WTC11 (cell line): Measurements from ENCODE around the gene HMCES.

Source experiments
- CBFB ChIP-seq: sonication (generic); formaldehyde crosslinking; IDR thresholded peaks from 2 replicates; pipeline ENCODE4 v1.8.1; 2022; ENCODE audit warnings: mild to moderate bottlenecking, low read depth, missing genetic modification reagents
- NFYB ChIP-seq: sonication (generic); formaldehyde crosslinking; conservative IDR thresholded peaks from 2 replicates; pipeline ENCODE4 v1.8.0; 2022; ENCODE audit warnings: low read depth, missing genetic modification reagents
- TF ChIP-seq, protein P1 (sequence below): fragments of 200-600 bp; IDR thresholded peaks from 2 replicates; pipeline ENCODE4 v1.8.0; 2022; ENCODE audit warnings: antibody characterized with exemption
- TF ChIP-seq, protein P2 (sequence below): sonication (generic); formaldehyde crosslinking; IDR thresholded peaks from 2 replicates; pipeline ENCODE4 v1.8.0; 2023; ENCODE audit warnings: missing genetic modification reagents

DNA sequence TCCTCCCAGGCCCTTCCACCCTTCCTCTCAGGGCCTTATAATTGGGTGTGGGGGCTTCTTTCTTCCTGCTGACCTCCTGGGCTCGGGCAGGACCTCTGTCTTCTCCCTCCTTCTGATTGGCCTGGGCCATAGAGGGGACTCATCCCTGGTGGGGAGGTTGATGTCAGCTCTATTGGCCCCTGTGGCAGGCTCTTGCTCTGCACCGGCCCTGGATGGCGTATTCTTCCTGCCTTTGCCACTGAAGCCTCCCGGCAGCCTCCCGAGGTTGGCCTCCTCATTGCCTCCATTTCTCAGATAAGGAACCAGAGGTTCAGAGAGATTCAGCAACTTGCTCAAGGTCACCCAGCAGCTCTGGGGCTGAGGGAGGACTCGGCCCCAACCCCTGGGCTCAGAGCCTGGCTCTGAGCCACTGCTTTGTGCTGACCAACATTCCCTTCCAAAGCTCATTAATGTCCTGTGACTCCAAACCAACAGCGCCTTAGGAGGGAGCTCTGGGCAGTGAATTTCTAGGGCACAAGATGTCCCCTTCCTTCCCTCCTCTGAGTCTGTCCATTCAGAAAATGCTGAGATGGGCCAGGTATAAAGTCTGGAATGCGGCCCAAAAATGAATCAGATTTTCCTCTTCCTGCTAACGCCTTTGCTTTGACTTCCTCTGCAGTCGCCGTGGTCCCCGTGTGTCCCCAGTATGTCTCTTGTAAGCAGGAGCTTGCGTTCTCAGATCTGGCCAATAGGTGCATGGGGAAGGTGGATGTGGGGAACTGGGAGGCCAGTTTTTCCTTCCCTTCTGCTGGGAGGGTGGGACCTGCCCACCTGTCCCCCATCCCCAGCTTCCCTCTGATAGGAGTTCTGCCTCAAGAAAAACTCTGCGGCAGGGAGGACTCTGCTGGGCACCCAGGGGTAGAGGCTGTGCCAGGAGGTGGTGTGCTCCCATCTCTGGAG is 74.2 kb downstream of the HMCES start:
- TF ChIP-seq, protein P1, sequence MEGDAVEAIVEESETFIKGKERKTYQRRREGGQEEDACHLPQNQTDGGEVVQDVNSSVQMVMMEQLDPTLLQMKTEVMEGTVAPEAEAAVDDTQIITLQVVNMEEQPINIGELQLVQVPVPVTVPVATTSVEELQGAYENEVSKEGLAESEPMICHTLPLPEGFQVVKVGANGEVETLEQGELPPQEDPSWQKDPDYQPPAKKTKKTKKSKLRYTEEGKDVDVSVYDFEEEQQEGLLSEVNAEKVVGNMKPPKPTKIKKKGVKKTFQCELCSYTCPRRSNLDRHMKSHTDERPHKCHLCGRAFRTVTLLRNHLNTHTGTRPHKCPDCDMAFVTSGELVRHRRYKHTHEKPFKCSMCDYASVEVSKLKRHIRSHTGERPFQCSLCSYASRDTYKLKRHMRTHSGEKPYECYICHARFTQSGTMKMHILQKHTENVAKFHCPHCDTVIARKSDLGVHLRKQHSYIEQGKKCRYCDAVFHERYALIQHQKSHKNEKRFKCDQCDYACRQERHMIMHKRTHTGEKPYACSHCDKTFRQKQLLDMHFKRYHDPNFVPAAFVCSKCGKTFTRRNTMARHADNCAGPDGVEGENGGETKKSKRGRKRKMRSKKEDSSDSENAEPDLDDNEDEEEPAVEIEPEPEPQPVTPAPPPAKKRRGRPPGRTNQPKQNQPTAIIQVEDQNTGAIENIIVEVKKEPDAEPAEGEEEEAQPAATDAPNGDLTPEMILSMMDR: no peak
- TF ChIP-seq CBFB (no peak), NFYB (no peak)
- TF ChIP-seq, protein P2, sequence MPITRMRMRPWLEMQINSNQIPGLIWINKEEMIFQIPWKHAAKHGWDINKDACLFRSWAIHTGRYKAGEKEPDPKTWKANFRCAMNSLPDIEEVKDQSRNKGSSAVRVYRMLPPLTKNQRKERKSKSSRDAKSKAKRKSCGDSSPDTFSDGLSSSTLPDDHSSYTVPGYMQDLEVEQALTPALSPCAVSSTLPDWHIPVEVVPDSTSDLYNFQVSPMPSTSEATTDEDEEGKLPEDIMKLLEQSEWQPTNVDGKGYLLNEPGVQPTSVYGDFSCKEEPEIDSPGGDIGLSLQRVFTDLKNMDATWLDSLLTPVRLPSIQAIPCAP (CRISPR knock-in tag): no peak
